H1 (cell line): ENCODE results near the gene OR6Q1. TPM values are rescaled to one million over a fixed set of nuclear protein-coding genes. Genes with fewer than 3 reads are reported as not detected.

ENCODE experiments used
- CTCF ChIA-PET: fragments of 300-600 bp; sonication (Branson Sonifier 250); formaldehyde crosslinking; loops from one replicate; lab custom pipeline; 2021; ENCODE audit not compliant: partially characterized antibody; lab: Charles Lee
- POLR2A ChIA-PET: fragments of 300-600 bp; sonication (Branson Sonifier 250); formaldehyde crosslinking; loops from one replicate; lab custom pipeline; 2021; ENCODE audit warnings: inconsistent platforms; ENCODE audit not compliant: partially characterized antibody; lab: Charles Lee
- DNase-seq, 2 experiments: peaks; one replicate each; pipeline versions ENCODE4 v3.0.0 to v3.0.0-alpha.2; 2010 to 2022; ENCODE audit warnings: low spot score in 2 of 2, low read depth in 1 of 2, mixed read lengths in 1 of 2
- FAIRE-seq: peaks from 2 replicates; lab custom pipeline; 2011; peaks lifted over from hg19 to GRCh38; lab: Jason Lieb, UNC
- H2AFZ ChIP-seq: 2 replicates; pipeline ENCODE4 v1.8.1; 2012; ENCODE audit warnings: low read length, inconsistent platforms
- H2AK5ac ChIP-seq: 2 replicates; pipeline ENCODE4 v1.6.1; 2013; ENCODE audit warnings: low read depth, low read length
- H2BK120ac ChIP-seq: replicated peaks from 2 replicates; pipeline ENCODE3; 2013; ENCODE audit warnings: low read depth, low read length, inconsistent platforms
- H2BK12ac ChIP-seq: 2 replicates; pipeline ENCODE4 v1.6.1; 2013; ENCODE audit warnings: low read depth, low read length
- H2BK15ac ChIP-seq: 2 replicates; pipeline ENCODE4 v1.6.1; 2013; ENCODE audit warnings: low read length
- H2BK20ac ChIP-seq: 2 replicates; pipeline ENCODE4 v1.6.1; 2013; ENCODE audit warnings: low read length
- H2BK5ac ChIP-seq: 2 replicates; pipeline ENCODE4 v1.6.1; 2013; ENCODE audit warnings: low read depth, low read length
- H3K14ac ChIP-seq: 2 replicates; pipeline ENCODE4 v1.6.1; 2013; ENCODE audit warnings: inconsistent platforms; ENCODE audit not compliant: insufficient read length
- H3K18ac ChIP-seq: 2 replicates; pipeline ENCODE4 v1.6.1; 2013; ENCODE audit warnings: low read length; ENCODE audit errors: extremely low read depth
- H3K23ac ChIP-seq: 2 replicates; pipeline ENCODE4 v1.6.1; 2013; ENCODE audit warnings: inconsistent platforms; ENCODE audit not compliant: insufficient read length
- H3K23me2 ChIP-seq: 2 replicates; pipeline ENCODE4 v1.6.1; 2013; ENCODE audit warnings: low read depth, low read length
- H3K27ac ChIP-seq: 2 replicates; pipeline ENCODE4 v1.6.1; 2011; ENCODE audit warnings: low read depth, low read length, inconsistent platforms
- H3K27me3 ChIP-seq, 4 experiments: replicated peaks in 1 of 4; 1 replicate in 1 of 4; 2 replicates in 3 of 4; pipeline versions ENCODE4 v1.6.1 to v1.8.1; 2011 to 2013; ENCODE audit warnings: low read length in 3 of 4, mild to moderate bottlenecking in 3 of 4, inconsistent platforms in 2 of 4, mixed read lengths in 2 of 4, moderate library complexity in 1 of 4; ENCODE audit not compliant: control insufficient read depth in 3 of 4, insufficient read depth in 3 of 4; ENCODE audit errors: extremely low read depth in 1 of 4
- H3K36me3 ChIP-seq, 4 experiments: 2 replicates each; pipeline versions ENCODE4 v1.6.1 to v1.8.1; 2011 to 2013; ENCODE audit warnings: mild to moderate bottlenecking in 4 of 4, low read length in 3 of 4, moderate library complexity in 2 of 4, control low read depth in 1 of 4, inconsistent platforms in 1 of 4; ENCODE audit not compliant: insufficient read depth in 4 of 4, control insufficient read depth in 2 of 4
- H3K4ac ChIP-seq: replicated peaks from 2 replicates; pipeline ENCODE3; 2013; ENCODE audit warnings: low read length, low read depth, mixed read lengths, inconsistent platforms; ENCODE audit not compliant: insufficient read length
- H3K4me1 ChIP-seq, 4 experiments: replicated peaks in 1 of 4; 1 replicate in 1 of 4; 2 replicates in 3 of 4; pipeline versions ENCODE4 v1.6.1 to v1.8.1; 2011 to 2013; ENCODE audit warnings: low read length in 3 of 4, inconsistent platforms in 2 of 4, mixed read lengths in 1 of 4; ENCODE audit not compliant: insufficient read depth in 4 of 4, control insufficient read depth in 3 of 4
- H3K4me2 ChIP-seq, 2 experiments: 2 replicates each; pipeline versions ENCODE4 v1.6.1 to v1.8.1; 2011 to 2013; ENCODE audit warnings: low read depth in 2 of 2, low read length in 2 of 2, control low read depth in 1 of 2, inconsistent platforms in 1 of 2, mild to moderate bottlenecking in 1 of 2; ENCODE audit not compliant: insufficient read depth in 1 of 2
- H3K4me3 ChIP-seq, 4 experiments: fragments of 200-600, 300-600 bp in 1 of 4; sonication (generic), shearing (Covaris generic), sonication (Bioruptor Twin) in 1 of 4; 2 replicates each; pipeline versions ENCODE4 v1.5.1 to v1.8.1; 2011 to 2016; ENCODE audit warnings: low read length in 4 of 4, low read depth in 3 of 4, control low read depth in 2 of 4, inconsistent platforms in 2 of 4, mild to moderate bottlenecking in 2 of 4, mixed read lengths in 1 of 4, moderate library complexity in 1 of 4; ENCODE audit not compliant: insufficient read depth in 2 of 4; ENCODE audit errors: extremely low read depth in 1 of 4
- H3K56ac ChIP-seq: replicated peaks from 2 replicates; pipeline ENCODE3; 2013; ENCODE audit warnings: low read depth, mild to moderate bottlenecking, mixed read lengths, low read length, inconsistent platforms; ENCODE audit not compliant: insufficient read length
- H3K79me1 ChIP-seq: 2 replicates; pipeline ENCODE4 v1.6.1; 2013; ENCODE audit warnings: low read depth, low read length, control low read depth
- H3K79me2 ChIP-seq, 2 experiments: 2 replicates each; pipeline versions ENCODE4 v1.6.1 to v1.8.1; 2012 to 2013; ENCODE audit warnings: low read length in 2 of 2, mild to moderate bottlenecking in 2 of 2, inconsistent platforms in 1 of 2; ENCODE audit not compliant: insufficient read depth in 2 of 2, control insufficient read depth in 1 of 2
- H3K9ac ChIP-seq, 4 experiments: replicated peaks in 1 of 4; 1 replicate in 1 of 4; 2 replicates in 3 of 4; pipeline versions ENCODE4 v1.6.1 to v1.8.1; 2011 to 2013; ENCODE audit warnings: low read depth in 3 of 4, low read length in 3 of 4, control low read depth in 2 of 4, mild to moderate bottlenecking in 2 of 4, moderate library complexity in 2 of 4, inconsistent platforms in 1 of 4; ENCODE audit errors: extremely low read depth in 1 of 4
- H3K9me3 ChIP-seq, 2 experiments: 2 replicates each; pipeline versions ENCODE4 v1.6.1 to v1.8.1; 2012 to 2013; ENCODE audit warnings: mild to moderate bottlenecking in 2 of 2, moderate library complexity in 2 of 2, control low read depth in 1 of 2, inconsistent platforms in 1 of 2, low read depth in 1 of 2, low read length in 1 of 2, mixed read lengths in 1 of 2; ENCODE audit not compliant: insufficient read depth in 2 of 2
- H4K20me1 ChIP-seq, 2 experiments: replicated peaks in 1 of 2; 2 replicates each; pipeline versions ENCODE3 to v1.8.1; 2011 to 2013; ENCODE audit warnings: inconsistent platforms in 2 of 2, low read length in 2 of 2, mild to moderate bottlenecking in 1 of 2; ENCODE audit not compliant: insufficient read depth in 2 of 2, control insufficient read depth in 1 of 2
- H4K5ac ChIP-seq: 2 replicates; pipeline ENCODE4 v1.6.1; 2013; ENCODE audit warnings: low read length, low read depth, mixed read lengths, inconsistent platforms; ENCODE audit not compliant: insufficient read length
- H4K8ac ChIP-seq: 2 replicates; pipeline ENCODE4 v1.8.0; 2013; ENCODE audit warnings: mild to moderate bottlenecking, moderate library complexity, low read length, inconsistent platforms; ENCODE audit not compliant: insufficient read depth; ENCODE audit errors: extremely low read depth
- H4K91ac ChIP-seq: replicated peaks from 2 replicates; pipeline ENCODE3; 2013; ENCODE audit warnings: low read length, mixed read lengths, inconsistent platforms; ENCODE audit not compliant: insufficient read length
- CTCF ChIP-seq, 3 experiments: IDR thresholded peaks; 1 replicate in 2 of 3; 2 replicates in 1 of 3; pipeline versions ENCODE4 v1.5.1 to v1.6.1; 2011; ENCODE audit warnings: low read length in 3 of 3, mild to moderate bottlenecking in 3 of 3, inconsistent platforms in 2 of 3, low read depth in 1 of 3, moderate library complexity in 1 of 3; ENCODE audit not compliant: insufficient read depth in 1 of 3; ENCODE audit errors: control extremely low read depth in 1 of 3
- RAD21 ChIP-seq, 2 experiments: IDR thresholded peaks in 1 of 2; conservative IDR thresholded peaks in 1 of 2; 2 replicates each; pipeline ENCODE4 v1.6.1; 2011; ENCODE audit warnings: low read depth in 2 of 2, low read length in 2 of 2, improper control_type of control experiment in 1 of 2, inconsistent platforms in 1 of 2, mild to moderate bottlenecking in 1 of 2, moderate library complexity in 1 of 2
- TAF7 ChIP-seq: optimal IDR thresholded peaks from 2 replicates; pipeline ENCODE3; 2011; ENCODE audit warnings: low read depth, mild to moderate bottlenecking, inconsistent platforms, low read length, moderate library complexity, borderline replicate concordance
- WGBS, 2 experiments: shearing (Covaris generic) in 1 of 2; methylation state at CpG; one replicate each; pipeline versions ENCODE4 v1.1.6 to v1.1.7; 2013 to 2015; ENCODE audit warnings: low lambda C conversion rate in 2 of 2, mixed read lengths in 2 of 2, inconsistent platforms in 1 of 2, low coverage in 1 of 2, missing lambda C conversion rate in 1 of 2; ENCODE audit not compliant: insufficient replicate concordance in 2 of 2, insufficient coverage in 1 of 2, insufficient read length in 1 of 2; ENCODE audit errors: extremely low coverage in 1 of 2, missing lambda C conversion rate in 1 of 2; 5-methylcytosine and 5-hydroxymethylcytosine counted together
- polyA plus RNA-seq, 7 experiments: library from polyadenylated mRNA; depleted of rRNA in 3 of 7; stranded (reverse) in 5 of 7; unstranded in 2 of 7; fragments of >200 nt in 5 of 7; fragments of 200-250 nt in 2 of 7; gene quantifications; 1 replicate in 5 of 7; 2 replicates in 1 of 7; 4 replicates in 1 of 7; pipeline versions ENCODE4 v1.2.1 to v1.2.3, GENCODE V29; 2011 to 2013; ENCODE audit warnings: missing spikeins in 2 of 7, mixed read lengths in 2 of 7
- total RNA-seq: library from RNA; stranded (reverse); fragmentation: NEBNext Ultra II Directional; extraction: Animal tissue kit (Norgen Biotek cat#: 25700); gene quantifications from 2 replicates; pipeline ENCODE4 v1.2.1, GENCODE V29; 2021

Gene OR6Q1
- total and polyA plus RNA-seq, 2 of the 8 experiments (the other 6 are each of a cell fraction or from before 2014, with no cell fraction given): not detected

DNA sequence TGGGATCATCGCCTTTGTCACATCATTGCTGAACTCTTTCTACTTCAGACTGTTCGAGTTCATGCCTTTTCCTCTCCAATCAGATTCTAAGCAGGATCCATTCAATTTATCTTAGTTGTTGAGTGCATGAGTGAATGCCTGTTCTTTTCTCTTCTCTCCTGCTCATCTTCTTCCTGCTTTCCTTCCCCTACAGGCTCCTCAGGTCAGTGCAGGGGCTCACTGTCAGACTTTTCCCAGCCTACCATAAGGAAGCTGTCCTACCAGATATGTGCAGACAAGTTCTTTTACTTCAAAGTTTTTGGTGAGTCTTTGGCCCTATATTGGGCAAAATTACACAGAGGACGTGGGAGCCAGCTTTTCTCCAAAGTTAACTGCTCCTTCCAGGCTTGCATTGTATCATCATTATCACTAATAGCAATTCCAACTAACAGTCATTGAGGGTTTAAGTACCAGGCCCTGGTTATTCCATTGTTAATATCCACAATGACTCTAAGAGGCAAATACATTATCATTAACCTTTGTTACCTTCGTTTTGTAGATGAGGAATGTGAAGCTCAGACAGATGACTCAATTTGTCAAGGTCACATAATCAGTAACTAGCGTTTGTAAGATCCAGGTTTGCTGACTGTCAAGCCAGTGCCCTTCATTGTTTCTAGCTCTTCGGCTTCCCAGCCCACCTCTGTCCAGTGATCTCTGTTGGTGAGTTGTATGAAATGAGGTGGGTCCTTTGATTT is 30.4 kb downstream of the OR6Q1 start:
- H3K27ac ChIP-seq: no peak overlapping the region
- H2AK5ac ChIP-seq: no peak overlapping the region
- peak overlapping the region in 1 of 4 experiments; percentile 50; a peak in 1 of 7 replicates for H3K9ac ChIP-seq
- H3K23ac ChIP-seq: no peak overlapping the region
- no peak for DNase-seq
- H2AFZ ChIP-seq: peak overlapping the region; percentile 94
- H3K79me1 ChIP-seq: no peaks in the 10 kb centered on the region
- no peaks in the 10 kb centered on the region for H4K20me1 ChIP-seq
- H3K4me2 ChIP-seq: peak overlapping the region in 1 of 2 experiments; percentile 31; a peak in 1 of 4 replicates
- H3K36me3 ChIP-seq: no peaks in the 10 kb centered on the region
- no peak overlapping the region for H3K4ac ChIP-seq
- H2BK5ac ChIP-seq: no peak overlapping the region
- H4K8ac ChIP-seq: no peak overlapping the region
- POLR2A ChIA-PET: interaction anchor here (0.9 kb wide), 1 partner anchor 238 kb away, joined by 4 read pairs; no protein-coding TSS in a partner anchor
- H3K4me1 ChIP-seq: peaks cover 0 to 19% (median 16%) of the 10 kb centered on the region in 4 experiments; a peak in 6 of 7 replicates
- H3K56ac ChIP-seq: no peak overlapping the region
- no peaks in the 10 kb centered on the region for H3K23me2 ChIP-seq
- peak overlapping the region; percentile 76; the same call in 1 of the 2 replicates for H2BK20ac ChIP-seq
- TF ChIP-seq CTCF (IDR thresholded peaks at IDR 0.05; ENCODE audit: control extremely low read depth in 1 of 3, insufficient read depth in 1 of 3, low read depth in 1 of 3, low read length in 3 of 3) (peak; percentile 23 to 60 (median 37)), TAF7 (no peak), RAD21 (IDR thresholded peaks at IDR 0.05 in 1 of 2, conservative IDR thresholded peaks at IDR 0.05 in 1 of 2; ENCODE audit: low read depth in 2 of 2, low read length in 2 of 2) (peak; percentile 37 to 45)
- TF ChIP-seq, all 59 proteins: peak for 2
- H3K9me3 ChIP-seq: no peaks in the 10 kb centered on the region
- H2BK120ac ChIP-seq: peak overlapping the region; percentile 44
- H3K4me3 ChIP-seq: no peak overlapping the region
- no peak for FAIRE-seq
- H4K5ac ChIP-seq: no peak overlapping the region
- no peaks in the 10 kb centered on the region for H3K27me3 ChIP-seq
- H4K91ac ChIP-seq: no peak overlapping the region
- no peak overlapping the region for H2BK15ac ChIP-seq
- H3K18ac ChIP-seq: no peak overlapping the region
- H2BK12ac ChIP-seq: 0 out of 2 replicates have a peak overlapping the region, but pooled peaks have one; percentile 13
- CTCF ChIA-PET: interaction anchor here (0.7 to 3.5 kb wide), 25 partner anchors 8 to 463 kb away, joined by 3 to 19 read pairs (median 5); partner anchors contain the start of genes BTBD18 and OR9I1
- WGBS, 2 experiments: 62% methylated on average over 6 of the region's 6 CpGs; no CpG with 5 or more reads in 1 of the 2 experiments
- H3K79me2 ChIP-seq: no peaks in the 10 kb centered on the region
- no peak overlapping the region for H3K14ac ChIP-seq
